ENCODE measurements around the gene GCHFR.

DNA sequence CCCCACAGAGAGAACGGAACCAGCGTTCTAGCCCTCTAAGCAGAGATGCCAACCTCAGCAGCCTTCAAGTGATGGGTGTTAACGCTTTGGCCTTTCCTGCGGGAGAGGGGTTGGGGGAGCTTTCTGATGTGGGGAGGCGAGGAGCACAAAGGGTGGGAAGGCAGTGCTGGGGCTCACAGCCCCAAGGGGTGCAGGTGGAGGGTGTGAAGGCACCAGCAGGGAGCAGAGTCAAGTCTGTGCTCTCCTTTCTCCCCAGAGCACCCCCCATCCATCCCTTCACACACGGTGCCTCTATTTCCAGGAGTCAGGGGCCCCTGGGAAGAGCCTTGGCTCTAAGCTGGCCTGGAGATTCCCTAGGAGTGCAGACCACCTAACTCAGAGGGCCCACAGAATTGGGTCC is 10.0 kb downstream of the GCHFR start:
- no peak for TF ChIP-seq LEF1 (IDR thresholded peaks at IDR 0.05; ENCODE audit: borderline replicate concordance)
- no peak for TF ChIP-seq FOXK2 (IDR thresholded peaks at IDR 0.05)
- no peak for TF ChIP-seq FOXM1 (IDR thresholded peaks at IDR 0.05; ENCODE audit: borderline replicate concordance)

All from HEK293T (cell line).